Lung microvascular endothelial cell (primary cell): ENCODE measurements around the gene TCEA2. TPM values are rescaled to one million over a fixed set of nuclear protein-coding genes. Genes with fewer than 3 reads are reported as not detected.

Experiments
- DNase-seq, 2 donors: peaks; one replicate each; pipeline versions ENCODE4 v3.0.0 to v3.0.0-alpha.2; 2010; ENCODE audit warnings: low read depth in 2 of 2
- total RNA-seq: library from RNA; depleted of rRNA; stranded (reverse); fragments of >200 nt; gene quantifications from 2 replicates; pipeline ENCODE4 v1.2.1, GENCODE V29; 2014

TCEA2 gene
- total RNA-seq, 1 donor from 2014 or later, result 30.6 TPM

DNA sequence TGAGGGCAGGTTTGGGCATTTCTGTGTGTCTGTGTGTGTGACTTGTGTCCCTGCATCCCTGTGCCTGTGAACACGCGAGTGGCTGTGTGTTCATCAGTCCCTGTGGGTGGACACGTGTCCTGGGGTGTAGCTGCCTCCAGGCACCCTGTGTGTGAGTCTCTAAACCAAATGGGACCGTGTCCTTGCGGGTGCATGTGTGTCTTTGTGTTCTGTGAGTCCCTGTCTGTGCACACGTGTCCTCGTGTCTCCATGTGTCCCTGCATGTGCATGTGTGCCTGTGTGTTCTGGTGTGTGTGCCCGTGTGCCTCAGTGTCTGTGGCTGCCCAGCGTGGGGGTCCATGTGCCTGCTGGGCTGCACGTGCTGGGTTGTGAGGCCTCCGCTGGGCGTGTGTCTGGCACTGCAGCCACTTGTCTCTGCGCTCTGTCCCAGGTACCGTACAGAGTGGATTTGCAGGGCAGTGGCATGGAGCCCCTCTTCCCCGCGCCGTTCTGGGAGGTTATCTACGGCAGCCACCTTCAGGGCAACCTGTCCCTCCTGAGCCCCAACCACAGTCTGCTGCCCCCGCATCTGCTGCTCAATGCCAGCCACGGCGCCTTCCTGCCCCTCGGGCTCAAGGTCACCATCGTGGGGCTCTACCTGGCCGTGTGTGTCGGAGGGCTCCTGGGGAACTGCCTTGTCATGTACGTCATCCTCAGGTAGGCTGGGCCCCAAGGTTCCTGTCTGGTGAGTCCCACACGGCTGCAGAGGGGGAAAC is 29.4 kb downstream of the TCEA2 start:
- no peak for DNase-seq

DNA sequence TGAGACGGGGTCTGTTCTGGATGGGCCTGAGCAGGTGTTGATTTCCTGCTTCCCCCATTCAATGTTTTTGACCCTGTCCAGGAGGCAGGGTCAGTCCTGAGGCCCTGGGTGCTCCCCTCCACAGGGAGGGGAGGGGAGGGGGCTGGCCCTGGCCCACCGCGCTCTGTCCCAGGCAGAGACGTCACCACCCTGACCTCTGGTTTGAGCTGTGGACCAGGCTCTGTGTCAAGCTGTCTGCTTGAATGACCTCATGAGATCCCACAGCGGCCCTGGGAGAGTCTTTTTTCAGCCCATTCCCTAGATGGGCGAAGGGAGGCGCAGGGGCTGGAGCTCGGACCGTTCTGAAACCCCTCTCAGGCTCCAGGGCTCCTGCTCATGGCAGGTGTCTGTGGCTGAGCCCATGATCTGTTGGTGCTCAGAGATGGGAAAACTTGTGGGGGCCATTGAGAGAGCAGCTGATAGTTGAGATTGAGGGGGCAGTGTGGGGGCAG is 30.1 kb downstream of the TCEA2 start:
- no peak for DNase-seq

- DNase-seq, result no peak
Measured at GRCh38 chr20:64095455-64095854, 32.5 kb downstream of the TCEA2 start.

DNA sequence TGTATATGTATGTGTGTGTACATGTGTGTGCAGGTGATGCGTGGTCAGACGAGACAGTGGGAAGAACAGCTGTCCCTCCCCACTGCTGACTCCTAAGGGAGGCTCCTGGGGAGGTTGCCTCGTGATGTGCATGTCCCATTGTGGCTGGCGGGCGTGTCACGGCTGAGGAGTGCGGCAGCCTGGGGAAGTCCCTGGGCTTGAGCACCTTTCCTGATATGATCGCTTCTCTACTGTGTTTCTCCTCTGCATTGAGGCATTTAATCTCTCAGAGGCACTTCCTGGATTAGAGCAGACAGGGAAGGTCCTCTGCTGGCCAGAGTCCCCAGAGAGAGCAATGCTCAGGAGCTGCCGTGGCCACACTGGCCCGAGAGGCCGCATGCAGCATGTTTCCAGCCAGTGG is 32.9 kb downstream of the TCEA2 start:
- no peak for DNase-seq

- no peak for DNase-seq
Measured at GRCh38 chr20:64096535-64096934, 33.5 kb downstream of the TCEA2 start.

- DNase-seq, result no peak
Measured at GRCh38 chr20:64098471-64099013, 35.5 kb downstream of the TCEA2 start.

DNA sequence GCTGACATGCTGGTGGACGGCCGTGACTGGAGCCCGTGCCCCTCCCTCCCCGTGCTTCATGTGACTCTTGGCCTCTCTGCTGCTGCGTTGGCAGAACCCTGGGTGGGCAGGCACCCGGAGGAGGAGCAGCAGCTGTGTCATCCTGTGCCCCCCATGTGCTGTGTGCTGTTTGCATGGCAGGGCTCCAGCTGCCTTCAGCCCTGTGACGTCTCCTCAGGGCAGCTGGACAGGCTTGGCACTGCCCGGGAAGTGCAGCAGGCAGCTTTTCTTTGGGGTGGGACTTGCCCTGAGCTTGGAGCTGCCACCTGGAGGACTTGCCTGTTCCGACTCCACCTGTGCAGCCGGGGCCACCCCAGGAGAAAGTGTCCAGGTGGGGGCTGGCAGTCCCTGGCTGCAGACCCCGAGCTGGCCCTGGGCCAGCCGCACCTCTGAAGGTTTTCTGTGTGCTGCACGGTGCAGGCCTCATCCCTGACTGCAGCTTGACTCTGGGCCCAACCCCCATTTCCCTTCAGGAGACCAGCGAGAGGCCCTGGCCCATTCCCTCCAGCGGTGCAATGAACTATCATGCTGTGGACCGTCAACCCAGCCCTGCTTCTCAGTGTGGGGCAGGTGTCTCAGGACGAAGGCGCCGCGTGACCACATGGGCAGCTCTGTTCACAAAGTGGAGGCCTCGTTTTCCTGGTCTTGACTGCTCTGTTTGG is 36.2 kb downstream of the TCEA2 start:
- no peak for DNase-seq

GRCh38 chr20:64099880-64100565 is 37.0 kb downstream of the TCEA2 start:
- DNase-seq, result no peak

- DNase-seq, result no peak
Measured at GRCh38 chr20:64100566-64100888, 37.5 kb downstream of the TCEA2 start.

DNA sequence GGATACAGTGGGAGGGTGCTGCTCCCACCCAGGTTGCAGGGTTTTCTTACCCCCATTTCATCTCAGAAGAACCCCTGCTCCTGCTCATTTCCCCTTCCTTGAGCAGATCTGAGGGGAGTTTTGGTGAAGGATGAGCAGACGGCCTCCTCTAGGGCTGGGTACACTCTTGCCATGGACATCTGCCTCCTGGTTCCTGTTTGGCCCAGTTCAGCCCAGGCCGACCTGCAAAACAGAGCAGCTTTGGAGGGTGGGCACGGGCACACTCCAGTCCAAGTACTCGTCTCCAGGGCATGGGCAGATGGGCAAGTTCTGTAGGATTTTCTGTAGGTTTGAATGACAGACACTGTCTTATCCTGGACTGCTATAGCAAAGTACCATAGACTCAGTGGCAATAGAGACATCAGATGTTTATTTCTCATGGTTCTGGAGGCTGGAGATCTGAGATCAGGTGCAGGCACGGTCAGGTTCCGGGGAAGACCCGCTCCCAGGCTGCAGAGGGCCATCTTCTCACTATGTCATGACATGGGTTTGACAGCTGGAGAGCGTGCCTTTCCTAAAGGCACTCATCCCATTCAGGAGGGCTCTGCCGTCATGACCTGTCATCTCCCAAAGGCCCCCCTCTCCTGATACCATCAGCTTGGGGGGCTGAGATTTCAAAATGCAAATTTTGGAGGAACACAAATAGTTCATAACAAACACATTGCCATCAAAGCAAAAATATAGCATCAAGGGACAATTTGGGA is 38.1 kb downstream of the TCEA2 start:
- DNase-seq, result no peak

GRCh38 chr20:64101731-64102621 is 39.0 kb downstream of the TCEA2 start:
- peak; percentile 25 to 54 for DNase-seq

DNA sequence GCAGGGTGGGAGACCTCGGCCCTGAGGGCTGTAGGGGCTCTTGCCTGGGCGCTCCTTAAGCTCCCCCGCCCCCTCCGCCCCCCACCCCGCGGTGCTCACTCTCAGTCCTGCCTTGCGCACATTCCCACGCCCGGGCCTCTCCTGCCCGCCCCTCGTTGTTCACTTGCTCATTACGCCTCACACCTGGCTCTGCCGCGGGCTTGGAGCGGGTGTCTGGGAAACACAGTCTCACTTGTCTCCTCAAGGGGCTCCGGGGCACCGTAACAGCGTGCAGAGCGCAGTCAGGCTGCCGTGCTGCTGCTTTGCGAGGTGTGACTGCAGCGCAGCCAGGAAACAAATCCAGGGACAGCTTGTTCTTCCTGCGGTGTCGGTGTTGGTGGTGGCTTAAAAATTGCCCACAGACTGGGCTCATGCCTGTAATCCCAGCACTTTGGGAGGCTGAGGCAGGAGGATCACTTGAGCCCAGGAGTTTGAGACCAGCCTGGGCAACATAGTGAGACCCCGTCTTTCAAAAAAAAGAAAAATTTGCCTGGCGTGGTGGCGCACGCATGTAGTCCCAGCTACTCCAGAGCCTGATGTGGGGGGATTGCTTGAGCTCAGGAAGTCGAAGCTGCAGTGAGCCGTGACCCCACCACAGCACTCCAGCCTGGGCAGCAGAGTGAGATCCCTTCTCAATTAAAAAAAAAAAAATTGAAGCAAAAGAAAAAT is 39.8 kb downstream of the TCEA2 start:
- DNase-seq, result peak in 1 of 2 donors; percentile 13

DNA sequence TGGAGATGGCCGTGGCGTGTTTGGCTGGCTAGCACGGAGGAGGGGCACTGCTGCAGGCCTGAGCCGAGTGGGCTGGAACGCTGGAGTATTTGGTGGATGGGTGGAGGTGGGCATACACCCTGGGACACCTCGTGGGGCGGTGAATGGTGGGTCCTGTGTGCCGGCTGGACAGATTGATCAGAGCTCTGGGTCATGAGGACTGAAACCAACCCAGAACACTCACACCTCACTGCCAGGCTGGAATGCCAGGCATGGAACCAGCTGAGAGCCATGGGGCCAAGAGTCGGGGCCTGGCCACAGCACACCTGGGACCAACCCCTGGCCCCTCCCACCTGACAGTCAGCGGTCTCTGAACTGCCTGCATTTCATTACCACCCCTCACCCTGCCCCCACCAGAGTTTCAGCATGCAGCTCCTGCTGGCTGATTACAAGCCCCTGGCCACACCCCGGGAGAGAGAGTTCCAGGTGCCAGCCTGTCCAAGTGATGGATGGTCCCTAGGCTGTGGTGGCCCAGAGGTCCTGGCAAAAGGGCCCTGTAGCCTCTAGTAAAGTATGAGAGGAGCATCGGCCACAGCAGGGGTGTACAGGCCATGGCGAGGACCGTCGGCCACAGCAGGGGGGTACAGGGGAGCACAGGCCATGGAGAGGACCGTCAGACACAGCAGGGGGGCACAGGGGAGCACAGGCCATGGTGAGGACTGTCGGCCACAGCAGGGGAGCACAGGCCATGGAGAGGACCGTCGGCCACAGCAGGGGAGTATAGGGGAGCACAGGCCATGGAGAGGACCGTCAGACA is 41.1 kb downstream of the TCEA2 start:
- DNase-seq, result no peak

- no peak for DNase-seq
Measured at GRCh38 chr20:64104667-64105451, 41.9 kb downstream of the TCEA2 start.

DNA sequence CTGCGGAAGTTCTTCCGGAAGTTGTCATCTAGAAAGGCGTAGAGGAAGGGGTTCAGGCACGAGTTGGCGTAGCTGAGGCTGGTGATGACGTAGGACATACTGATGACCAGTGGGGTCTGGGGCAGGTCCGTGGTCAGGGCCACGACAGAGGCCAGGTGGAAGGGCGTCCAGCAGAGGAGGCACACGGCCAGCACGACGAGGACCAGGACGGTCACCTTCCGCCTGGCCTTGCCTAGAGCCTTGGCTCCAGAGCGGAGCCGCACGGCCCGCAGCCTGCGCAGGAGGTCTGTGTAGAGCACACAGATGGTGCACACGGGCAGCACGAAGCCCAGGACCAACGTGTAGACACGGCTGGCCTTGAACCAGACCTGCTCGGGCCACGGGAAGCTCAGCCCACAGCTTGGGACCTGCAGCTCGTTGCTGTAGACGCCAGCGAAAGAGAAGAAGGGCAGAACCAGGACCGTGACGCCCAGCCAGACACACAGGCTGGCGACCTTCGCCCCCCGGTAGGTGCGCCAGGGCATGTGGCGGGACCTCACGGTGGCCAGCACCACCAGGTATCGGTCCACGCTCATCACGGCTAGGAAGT is 42.9 kb downstream of the TCEA2 start:
- DNase-seq, result no peak

GRCh38 chr20:64106435-64106961 is 43.5 kb downstream of the TCEA2 start:
- no peak for DNase-seq

- no peak for DNase-seq
Measured at GRCh38 chr20:64106981-64107735, 44.2 kb downstream of the TCEA2 start, which contains the start of gene NPBWR2. Gene NPBWR2, minus strand, starts transcription at chr20:64107565. Its CDS starts 734 bp downstream, at chr20:64106831.
